H1 (cell line): ENCODE data around the gene LCN9. TPM values are rescaled to one million over a fixed set of nuclear protein-coding genes. Genes with fewer than 3 reads are reported as not detected.

Experiments used
- CEBPB ChIP-seq: IDR thresholded peaks from 2 replicates; pipeline ENCODE4 v1.6.1; 2012; ENCODE audit warnings: low read depth, low read length
- EP300 ChIP-seq, 2 experiments: IDR thresholded peaks; 1 replicate in 1 of 2; 2 replicates in 1 of 2; pipeline ENCODE4 v1.6.1; 2011 to 2012; ENCODE audit warnings: low read depth in 2 of 2, low read length in 2 of 2, mild to moderate bottlenecking in 2 of 2, borderline replicate concordance in 1 of 2, inconsistent platforms in 1 of 2, moderate library complexity in 1 of 2
- EZH2 ChIP-seq: fragments of 200-600 bp; sonication (generic); IDR thresholded peaks from 2 replicates; pipeline ENCODE4 v1.7.1; 2012; ENCODE audit warnings: low read depth, mild to moderate bottlenecking, moderate library complexity, low read length, inconsistent platforms; ENCODE audit not compliant: severe bottlenecking
- KDM1A ChIP-seq: fragments of 200-600, 300-600 bp; sonication (generic); IDR thresholded peaks from 2 replicates; pipeline ENCODE4 v1.7.1; 2016; ENCODE audit warnings: mild to moderate bottlenecking, low read length, borderline replicate concordance
- RAD21 ChIP-seq, 2 experiments: IDR thresholded peaks in 1 of 2; conservative IDR thresholded peaks in 1 of 2; 2 replicates each; pipeline ENCODE4 v1.6.1; 2011; ENCODE audit warnings: low read depth in 2 of 2, low read length in 2 of 2, improper control_type of control experiment in 1 of 2, inconsistent platforms in 1 of 2, mild to moderate bottlenecking in 1 of 2, moderate library complexity in 1 of 2
- RXRA ChIP-seq: IDR thresholded peaks from 2 replicates; pipeline ENCODE4 v1.6.1; 2011; ENCODE audit warnings: low read depth, mild to moderate bottlenecking, low read length, moderate library complexity; ENCODE audit not compliant: insufficient read depth
- SIRT6 ChIP-seq: IDR thresholded peaks from one replicate; pipeline ENCODE4 v1.7.1; 2012; ENCODE audit warnings: low read length, inconsistent platforms
- SIX5 ChIP-seq: IDR thresholded peaks from 2 replicates; pipeline ENCODE4 v1.6.1; 2011; ENCODE audit warnings: mild to moderate bottlenecking, low read depth, low read length
- YY1 ChIP-seq: IDR thresholded peaks from 2 replicates; pipeline ENCODE4 v1.6.1; 2011; ENCODE audit warnings: low read depth, mild to moderate bottlenecking, low read length
- polyA plus RNA-seq, 7 experiments: library from polyadenylated mRNA; depleted of rRNA in 3 of 7; stranded (reverse) in 5 of 7; unstranded in 2 of 7; fragments of >200 nt in 5 of 7; fragments of 200-250 nt in 2 of 7; gene quantifications; 1 replicate in 5 of 7; 2 replicates in 1 of 7; 4 replicates in 1 of 7; pipeline versions ENCODE4 v1.2.1 to v1.2.3, GENCODE V29; 2011 to 2013; ENCODE audit warnings: missing spikeins in 2 of 7, mixed read lengths in 2 of 7
- total RNA-seq: library from RNA; stranded (reverse); fragmentation: NEBNext Ultra II Directional; extraction: Animal tissue kit (Norgen Biotek cat#: 25700); gene quantifications from 2 replicates; pipeline ENCODE4 v1.2.1, GENCODE V29; 2021

Gene LCN9
- total and polyA plus RNA-seq, 2 of the 8 experiments (the other 6 are each of a cell fraction or from before 2014, with no cell fraction given), result 2.3 to 3.1 TPM

GRCh38 chr9:135707252-135708138 lies 44.4 kb downstream of the LCN9 start (continued):
- TF ChIP-seq EP300 (IDR thresholded peaks at IDR 0.05; ENCODE audit: borderline replicate concordance in 1 of 2, low read depth in 2 of 2, low read length in 2 of 2), result no peak
- TF ChIP-seq RAD21 (IDR thresholded peaks at IDR 0.05 in 1 of 2, conservative IDR thresholded peaks at IDR 0.05 in 1 of 2; ENCODE audit: low read depth in 2 of 2, low read length in 2 of 2), result no peak
- no peak for TF ChIP-seq YY1
- TF ChIP-seq CEBPB, result no peak
- no peak for TF ChIP-seq EZH2
- no peak for TF ChIP-seq RXRA
- TF ChIP-seq SIX5, result no peak
- no peak for TF ChIP-seq KDM1A
- no peak for TF ChIP-seq SIRT6
